Uterus (tissue), 2 donors: Measurements from ENCODE around the gene LRIG2.

ENCODE experiments used
- POLR2A ChIP-seq, 2 donors: fragments of 450-650 bp; IDR thresholded peaks; one replicate each; pipeline ENCODE4 v1.6.1; 2016; ENCODE audit warnings: antibody characterized with exemption in 2 of 2, mild to moderate bottlenecking in 1 of 2, moderate library complexity in 1 of 2
- TF ChIP-seq, protein P1 (sequence below), 4 experiments: fragments of 200-600 bp in 2 of 4; fragments of 450-650 bp in 2 of 4; sonication (generic) in 2 of 4; IDR thresholded peaks; one replicate each; pipeline ENCODE4 v1.5.1; 2016 to 2019; ENCODE audit warnings: antibody characterized with exemption in 4 of 4, mild to moderate bottlenecking in 2 of 4, moderate library complexity in 1 of 4

DNA sequence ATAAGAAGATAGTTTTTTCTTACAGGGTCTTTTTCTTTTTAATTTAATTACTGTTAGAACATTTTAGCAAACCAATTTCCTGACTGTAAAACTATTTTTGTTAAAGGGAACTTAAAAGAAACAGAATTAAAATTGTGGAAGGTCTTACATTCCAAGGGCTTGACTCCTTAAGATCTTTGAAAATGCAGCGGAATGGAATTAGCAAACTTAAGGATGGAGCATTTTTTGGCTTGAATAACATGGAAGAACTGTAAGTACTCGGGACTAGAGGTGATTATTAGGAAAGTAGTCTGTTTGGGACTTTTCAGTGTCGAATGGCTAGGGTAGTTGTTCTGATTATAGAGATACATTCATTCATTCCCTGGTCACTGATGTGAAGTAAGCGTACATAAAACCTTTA lies 21.5 kb downstream of the LRIG2 start:
- TF ChIP-seq, protein P1, sequence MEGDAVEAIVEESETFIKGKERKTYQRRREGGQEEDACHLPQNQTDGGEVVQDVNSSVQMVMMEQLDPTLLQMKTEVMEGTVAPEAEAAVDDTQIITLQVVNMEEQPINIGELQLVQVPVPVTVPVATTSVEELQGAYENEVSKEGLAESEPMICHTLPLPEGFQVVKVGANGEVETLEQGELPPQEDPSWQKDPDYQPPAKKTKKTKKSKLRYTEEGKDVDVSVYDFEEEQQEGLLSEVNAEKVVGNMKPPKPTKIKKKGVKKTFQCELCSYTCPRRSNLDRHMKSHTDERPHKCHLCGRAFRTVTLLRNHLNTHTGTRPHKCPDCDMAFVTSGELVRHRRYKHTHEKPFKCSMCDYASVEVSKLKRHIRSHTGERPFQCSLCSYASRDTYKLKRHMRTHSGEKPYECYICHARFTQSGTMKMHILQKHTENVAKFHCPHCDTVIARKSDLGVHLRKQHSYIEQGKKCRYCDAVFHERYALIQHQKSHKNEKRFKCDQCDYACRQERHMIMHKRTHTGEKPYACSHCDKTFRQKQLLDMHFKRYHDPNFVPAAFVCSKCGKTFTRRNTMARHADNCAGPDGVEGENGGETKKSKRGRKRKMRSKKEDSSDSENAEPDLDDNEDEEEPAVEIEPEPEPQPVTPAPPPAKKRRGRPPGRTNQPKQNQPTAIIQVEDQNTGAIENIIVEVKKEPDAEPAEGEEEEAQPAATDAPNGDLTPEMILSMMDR (IDR thresholded peaks at IDR 0.05): no peak
- TF ChIP-seq POLR2A (IDR thresholded peaks at IDR 0.05): no peak
